ENCODE data around the gene GTSE1.

The GTSE1 gene

DNA sequence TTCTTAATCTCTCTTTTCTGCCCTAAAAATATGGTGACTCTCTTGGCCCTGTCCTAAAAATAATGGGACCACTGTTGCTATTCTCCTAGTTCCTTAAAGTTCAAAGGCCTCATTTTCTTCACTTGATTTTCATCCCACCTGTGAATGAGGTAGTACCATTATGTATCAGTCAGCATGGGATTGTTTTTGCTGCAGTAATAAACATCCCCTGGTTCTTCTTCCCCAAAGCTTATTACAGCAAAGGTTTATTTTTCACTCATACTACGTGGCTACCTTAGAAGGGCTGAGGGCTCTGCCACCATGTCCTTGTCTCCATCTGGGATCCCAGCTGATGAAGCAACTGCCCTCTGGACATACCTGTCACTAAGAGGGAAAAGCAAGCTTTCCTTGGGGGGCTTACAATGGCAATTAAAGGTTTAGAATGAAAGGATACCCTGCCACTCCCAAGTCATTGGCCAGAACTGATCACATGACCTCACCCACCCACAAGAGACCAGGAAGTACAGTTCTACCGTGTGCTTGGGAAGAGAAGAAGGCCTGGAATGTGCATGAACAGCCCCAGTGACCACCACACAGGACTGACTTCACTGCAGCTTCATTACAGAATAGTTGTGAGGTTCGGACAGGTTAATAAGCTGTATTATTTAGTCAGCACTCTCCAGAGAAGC is 21.1 kb upstream of the GTSE1 start:
- no peak for DNase-seq

DNA sequence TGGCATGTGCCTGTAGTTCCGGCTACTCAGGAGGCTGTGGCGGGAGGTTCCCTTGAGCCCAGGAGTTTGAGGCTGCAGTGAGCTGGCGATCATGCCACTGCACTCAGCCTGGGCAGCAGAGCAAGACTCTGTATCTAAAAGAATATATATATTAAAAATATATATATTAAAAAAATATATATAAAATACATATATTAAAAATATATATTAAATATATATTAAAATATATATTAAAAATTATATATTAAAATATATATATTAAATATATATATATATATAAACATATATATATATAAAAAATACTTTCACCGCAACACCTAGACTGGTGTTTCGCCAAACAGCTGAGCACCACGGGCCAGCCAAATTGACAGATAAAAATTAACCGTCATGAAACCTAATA is 20.1 kb upstream of the GTSE1 start:
- no peak for DNase-seq

DNA sequence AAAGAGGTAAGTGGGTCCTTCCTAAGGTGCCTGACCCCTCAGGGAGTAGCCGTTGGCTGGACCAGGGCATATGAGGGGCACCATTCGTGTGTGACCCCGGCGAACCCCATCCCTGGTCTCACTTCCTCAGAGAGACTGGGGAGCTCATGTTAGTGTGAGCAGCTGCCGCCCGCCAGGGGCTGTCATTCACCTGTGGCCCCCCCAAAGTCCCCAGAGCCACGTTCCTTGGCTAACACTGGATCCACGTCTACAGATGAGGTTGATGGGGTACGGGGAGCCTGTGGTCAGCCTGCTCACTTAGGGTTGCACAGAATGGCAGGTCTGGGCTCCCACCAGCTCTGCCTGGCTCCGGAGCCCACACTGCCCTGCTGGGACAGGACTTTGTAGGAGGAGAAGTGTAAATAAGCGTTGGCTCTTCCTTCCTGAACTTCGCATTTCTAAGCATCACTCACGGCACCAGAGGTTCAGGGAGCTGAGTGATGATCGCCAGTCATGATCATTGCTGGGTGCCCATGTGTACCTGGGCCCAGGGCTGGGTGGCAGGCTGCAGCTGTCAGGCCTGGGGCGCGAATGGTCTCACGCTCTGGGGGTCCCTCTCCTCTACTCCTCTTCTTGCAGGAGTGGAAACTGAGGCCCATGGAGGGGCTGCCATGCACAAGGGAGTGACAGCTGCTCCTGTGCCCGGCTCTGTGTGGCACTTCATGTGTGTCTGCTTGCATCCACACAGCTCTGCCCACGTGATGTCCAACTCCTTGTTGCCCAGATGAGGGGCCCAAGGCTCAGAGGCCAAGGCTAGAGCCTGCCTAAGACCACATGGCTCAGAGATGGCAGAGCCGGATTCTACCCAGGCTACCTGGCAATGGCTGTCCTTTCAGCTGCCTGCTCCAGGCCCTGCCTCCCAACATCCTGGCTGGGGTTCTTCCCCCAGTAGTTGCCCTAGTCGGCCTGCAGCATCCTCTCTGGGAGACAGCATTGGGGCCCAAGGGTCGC is 17.7 kb upstream of the GTSE1 start:
- no peak for DNase-seq

DNA sequence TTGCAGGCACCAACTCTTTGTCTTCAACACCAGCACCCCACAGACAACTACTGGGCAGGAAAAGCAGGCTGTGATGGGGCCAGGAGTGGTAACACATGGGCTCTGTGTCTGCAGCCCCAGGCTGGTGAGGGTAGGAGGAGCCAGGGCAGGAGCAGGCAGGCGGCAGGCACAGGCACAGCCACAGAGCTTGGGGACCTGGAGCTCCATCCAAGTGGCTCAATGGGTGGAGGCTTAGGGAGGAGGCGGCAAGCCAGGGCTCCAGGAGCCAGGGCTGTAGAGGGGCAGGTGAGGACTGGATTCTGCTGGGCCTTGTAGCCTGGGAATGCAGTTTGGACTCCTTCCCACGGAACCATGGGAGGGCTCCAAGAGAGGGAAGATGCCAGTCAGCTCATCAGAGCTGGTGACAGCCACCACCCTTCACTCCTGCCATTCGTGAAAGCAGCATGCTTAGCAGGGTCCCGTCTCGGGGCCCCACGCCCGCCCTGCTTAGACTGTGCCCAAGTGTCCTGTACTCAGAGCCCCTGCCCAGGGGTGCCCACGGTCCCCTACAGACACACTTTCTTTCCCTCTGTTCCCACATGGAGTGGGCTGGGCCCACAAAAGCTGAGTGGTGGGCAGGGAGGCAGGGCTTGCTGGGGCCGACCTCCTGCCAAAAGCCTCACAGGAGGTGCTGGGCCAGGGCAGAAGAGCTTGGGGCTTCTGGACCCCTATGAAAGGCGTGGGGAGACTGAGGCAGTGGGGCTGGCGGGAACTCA is 16.4 kb upstream of the GTSE1 start:
- no peak for DNase-seq

DNA sequence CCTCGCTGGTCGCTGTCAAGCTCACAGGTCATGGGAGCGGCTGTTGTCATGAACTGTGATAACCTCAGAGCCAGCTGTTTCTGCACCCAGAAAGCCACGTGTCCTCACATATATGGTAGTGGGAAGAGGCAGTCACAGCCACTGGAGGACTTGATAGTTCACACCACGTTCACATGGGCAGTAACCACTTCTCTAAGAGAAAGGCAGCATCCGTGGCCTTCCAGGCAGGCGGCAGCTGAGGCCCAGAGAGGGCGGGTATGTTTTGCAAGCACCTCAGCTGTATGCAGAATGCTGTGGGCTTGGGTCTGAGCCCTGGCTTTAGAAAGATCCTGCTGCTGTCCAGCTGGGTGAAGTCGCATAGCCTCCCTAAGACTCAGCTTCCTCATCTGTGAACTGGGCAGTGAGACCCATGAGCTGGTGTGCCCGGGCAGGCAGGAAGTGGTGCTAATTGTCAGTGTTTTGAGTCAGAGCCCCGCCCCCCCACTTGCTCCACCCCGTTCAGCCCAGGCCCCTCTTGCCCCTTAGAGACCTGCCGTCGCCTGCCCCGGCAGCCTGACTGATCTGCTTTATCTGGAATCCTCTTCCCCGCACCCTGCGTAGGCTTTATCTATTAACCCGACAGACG is 15.6 kb upstream of the GTSE1 start:
- DNase-seq, result no peak

DNA sequence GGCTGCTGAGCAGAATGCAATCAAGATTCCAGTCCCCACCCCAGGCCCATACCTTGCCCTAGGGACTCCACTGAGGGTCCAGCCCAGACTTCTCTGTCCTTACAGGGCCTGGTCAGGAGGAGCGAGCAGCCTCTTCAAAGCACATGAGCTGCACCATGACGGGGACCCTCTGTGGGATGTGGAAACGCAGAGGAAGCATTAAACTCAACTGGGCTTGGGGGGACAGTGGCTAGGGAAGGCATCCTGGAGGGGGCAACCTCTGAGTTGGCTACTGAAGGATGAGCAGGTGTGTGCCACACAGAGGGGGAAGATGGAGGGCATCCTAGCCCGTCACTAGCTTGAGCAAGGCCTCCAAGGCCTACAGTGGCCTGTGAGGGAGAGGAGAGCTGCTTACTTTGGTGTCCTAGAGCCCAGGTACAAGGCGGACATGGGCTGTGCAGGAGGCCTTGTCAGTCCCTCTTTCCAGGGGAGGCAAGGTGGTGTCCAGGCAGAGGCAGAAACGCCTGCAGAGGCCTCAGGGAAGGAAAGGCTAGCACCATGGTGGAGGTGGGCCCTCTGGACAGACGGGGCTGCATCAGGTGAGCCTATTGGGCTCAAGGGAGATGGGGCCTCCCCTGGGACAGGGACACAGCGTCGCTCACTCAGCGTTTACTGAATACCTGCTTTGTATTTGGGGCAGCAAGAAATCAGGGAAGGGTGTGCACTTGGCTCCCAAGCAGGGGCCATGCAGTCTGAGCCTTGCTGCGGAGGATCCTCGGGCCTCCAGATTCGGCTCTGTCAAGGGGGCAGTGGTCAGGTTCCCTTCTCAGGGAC is 14.6 kb upstream of the GTSE1 start:
- no peak for DNase-seq

DNA sequence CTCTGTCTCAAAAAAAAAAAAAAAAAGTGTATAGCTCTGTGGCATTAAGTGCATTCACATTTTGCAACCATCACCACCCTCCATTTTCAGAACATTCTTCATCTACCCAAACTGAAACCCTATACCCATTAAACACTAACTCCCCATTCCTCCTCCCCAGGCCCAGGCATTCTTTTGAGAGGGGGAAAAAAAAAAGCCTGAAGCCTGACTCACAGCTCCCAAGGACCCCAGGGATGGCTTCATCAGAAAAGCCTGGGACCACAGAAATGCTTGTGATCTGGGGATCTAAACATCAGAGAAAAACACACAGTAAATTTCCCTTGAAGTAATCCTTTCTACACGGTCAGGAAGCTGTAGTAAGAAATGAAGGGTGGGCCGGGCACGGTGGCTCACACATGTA is 10.7 kb upstream of the GTSE1 start:
- no peak for DNase-seq

DNA sequence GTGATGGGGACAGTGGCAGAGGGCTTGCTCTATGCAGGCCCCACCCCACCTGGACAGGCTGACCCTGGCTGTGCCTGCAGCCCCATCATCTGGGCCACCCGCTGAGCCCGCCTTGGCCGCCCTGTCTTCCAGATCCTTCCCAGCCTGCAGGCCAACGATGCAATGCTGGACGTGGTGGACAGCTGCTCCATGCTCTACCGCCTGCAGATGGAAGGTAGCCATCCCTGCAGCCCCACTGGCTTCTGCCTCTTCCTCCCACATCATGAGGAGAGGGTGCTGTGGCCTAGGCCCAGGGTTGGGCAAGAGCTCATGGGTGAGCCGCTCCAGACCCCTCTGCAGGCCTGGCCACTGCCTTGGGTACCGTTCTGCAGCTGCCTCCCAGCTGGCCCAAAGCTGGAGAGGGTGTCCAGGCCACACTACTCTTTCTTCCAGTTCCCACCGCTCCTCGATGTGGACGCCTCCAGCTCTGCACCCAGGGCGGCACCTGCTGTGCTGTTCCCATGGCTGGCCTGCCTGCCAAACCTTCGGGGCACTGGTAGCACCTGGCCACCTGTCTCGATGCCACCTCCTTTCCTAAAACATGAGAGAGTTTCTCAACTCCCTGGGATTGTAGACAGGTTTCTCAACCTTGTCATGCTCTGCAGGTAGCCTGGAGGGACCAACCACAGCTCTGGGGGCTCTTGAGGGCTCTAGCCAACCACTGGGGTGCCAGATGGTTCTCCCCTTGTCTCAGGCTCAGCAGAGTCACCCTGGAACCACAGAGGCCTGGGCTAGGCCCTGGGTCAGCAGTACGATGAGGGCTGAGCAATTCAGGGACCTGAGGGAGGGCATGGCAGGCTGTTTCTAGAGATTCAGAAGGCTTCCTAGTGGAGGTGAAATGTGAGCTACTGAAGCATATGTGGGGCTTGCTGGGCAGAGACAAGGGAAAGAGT is 9.5 kb upstream of the GTSE1 start:
- no peak for DNase-seq

DNA sequence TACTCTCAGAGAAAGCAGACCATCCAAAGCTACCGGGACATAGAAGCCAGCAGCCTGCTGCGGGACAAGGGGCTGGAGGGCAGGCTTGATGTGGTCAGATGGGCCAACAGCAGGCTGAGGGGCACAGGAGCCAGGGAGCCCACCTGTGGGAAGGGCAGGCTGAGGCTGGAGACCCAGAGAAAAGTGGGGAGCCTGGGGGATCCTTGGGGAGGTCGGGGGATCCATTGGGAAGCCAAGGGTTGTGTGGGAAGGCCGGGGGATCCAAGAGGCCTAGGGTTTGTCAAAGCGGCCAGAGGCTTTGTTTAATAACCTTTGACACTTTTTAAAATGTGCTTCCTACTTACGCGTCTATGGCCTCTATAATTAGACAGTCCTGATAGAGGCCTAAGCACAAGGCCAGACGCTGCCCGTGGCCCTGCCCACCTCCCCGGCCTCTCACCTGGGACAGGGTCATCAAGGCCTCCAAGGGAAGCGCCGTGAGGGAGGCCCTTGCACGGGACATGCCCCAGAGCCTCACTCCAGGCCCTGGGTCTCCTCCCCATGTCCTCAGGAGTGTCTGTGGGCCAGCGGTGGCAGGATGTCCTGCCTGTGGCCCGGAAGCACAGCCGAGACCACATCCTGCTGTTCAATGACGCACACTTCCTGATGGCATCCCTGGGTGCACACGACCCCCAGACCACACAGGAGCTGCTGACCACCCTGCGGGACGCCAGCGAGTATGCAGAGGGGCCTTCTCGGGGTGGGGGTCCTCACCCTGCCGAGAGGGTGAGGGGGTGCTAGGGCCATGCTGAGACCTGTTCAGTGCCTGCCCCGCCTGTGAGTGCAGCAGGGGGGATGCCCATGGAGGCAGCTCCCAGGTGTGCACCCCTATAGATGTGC is 8.6 kb upstream of the GTSE1 start:
- peak; percentile 47 for DNase-seq

DNA sequence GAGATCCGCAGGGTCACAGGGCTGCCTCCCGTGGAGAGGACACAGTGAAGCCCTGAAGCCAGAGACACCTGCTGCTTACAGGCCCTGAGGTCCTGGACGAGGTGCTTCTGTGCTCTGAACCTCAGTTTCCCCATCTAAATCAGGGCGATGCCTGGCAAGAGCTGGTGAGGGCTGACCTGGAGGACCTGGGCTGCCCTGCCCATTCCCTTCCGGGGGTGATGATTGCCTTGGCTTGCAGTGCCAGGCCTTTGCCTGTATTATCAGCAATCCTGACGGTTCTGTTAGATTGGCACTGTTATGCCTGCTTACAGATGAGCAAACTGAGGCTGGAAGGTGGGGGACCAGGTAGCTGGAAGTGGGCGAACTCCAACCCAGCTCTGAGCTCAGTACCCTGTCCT is 7.8 kb upstream of the GTSE1 start:
- no peak for DNase-seq

DNA sequence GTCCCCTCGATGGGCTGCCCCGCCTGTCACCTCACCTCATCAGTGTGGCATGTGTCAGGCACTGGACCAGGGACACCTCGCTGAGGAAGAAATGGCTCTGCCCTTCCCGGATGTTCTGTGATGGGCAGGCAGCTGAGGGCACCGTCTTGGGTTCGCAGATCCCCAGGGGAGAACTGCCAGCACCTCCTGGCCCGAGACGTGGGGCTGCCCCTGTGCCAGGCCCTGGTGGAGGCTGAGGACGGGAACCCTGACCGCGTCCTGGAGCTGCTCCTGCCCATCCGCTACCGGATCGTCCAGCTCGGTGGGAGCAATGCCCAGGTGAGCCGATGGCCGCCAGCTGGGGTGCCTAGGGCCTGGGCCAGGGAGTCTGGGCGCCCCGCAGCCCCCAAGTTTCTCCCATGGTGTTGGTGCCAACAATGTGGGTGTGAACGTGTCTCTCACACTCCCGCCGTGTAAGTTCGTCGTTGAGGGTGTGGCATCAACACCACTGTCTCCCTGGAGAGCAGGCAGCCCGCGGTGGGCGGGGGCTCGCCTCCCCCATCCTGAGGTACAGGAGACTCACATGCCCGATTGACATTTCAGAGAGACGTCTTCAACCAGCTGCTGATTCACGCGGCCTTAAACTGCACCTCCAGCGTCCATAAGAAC is 7.3 kb upstream of the GTSE1 start:
- DNase-seq, result no peak

DNA sequence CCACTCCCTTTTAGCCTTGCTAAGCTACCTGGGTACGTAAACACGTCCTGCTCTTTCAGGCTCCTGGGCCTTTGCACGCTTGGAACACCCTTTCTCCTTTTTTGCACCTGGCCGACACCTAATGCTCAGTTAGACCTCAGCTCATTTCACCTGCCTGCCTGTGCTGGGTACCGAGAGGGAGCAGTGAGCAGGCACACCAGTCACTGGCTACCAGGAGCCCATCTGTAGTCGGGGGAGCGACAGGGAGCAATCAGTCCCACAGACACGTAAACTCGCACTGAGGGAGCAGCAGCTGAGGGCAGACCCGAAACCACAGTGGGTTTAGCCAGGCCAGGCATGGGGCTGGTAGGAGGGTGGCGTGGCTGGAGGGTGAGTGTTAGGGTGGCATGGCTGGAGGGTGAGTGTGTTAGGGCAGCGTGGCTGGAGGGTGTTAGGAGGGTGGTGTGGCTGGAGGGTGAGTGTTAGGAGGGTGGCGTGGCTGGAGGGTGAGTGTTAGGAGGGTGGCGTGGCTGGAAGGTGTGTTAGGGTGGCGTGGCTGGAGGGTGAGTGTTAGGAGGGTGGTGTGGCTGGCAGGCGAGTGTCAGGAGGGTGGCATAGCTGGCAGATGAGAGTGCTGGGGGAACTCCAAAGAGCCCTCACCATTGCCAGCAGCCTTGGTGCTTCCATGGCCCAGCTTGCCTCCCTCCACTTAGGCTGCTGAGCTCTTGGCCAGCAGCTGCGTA is 6.4 kb upstream of the GTSE1 start:
- DNase-seq, result no peak

DNA sequence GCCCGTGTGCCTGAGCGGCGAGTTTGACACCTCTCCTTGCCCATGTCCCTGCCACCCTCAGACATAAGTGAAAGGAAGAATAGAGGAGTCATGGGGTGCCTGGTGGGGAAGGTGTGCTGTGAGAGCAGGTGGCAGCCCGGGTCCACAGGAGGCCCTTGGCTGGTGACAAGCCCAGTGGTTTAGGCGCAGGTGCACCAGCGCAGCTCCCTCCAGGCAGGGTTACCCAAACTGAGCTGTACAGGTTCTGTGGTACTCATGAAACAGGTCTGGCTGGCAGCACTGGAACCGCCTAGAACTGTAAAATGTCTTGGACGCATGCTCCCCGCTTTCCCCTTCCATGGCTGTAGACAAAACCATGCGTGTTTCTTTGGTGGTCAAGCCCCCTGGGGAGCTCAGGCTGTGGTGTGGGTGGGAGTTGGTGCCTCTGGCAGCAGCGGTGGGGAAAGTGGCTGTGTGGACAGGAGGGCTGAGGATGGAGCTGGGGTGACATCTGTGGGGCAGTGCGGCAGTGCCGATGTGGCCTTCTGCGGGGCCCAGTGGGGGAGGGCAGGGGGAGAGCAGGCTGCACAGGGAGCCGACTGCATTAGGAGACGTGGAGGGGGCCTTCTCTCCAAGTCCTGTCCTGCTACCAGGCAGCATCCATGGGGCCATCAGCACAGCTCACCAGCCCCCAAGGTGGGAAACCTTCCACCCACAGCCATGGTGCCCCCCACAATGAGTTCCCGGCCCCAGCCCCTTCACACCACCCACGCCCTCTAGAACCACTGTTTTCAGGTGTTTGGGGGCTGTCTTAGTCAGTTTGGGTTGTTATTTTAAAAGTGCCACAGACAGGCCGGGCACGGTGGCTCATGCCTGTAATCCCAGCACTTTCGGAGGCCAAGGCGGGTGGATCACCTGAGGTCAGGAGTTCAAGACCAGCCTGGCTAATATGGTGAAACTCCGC is 5.6 kb upstream of the GTSE1 start:
- DNase-seq, result no peak

DNA sequence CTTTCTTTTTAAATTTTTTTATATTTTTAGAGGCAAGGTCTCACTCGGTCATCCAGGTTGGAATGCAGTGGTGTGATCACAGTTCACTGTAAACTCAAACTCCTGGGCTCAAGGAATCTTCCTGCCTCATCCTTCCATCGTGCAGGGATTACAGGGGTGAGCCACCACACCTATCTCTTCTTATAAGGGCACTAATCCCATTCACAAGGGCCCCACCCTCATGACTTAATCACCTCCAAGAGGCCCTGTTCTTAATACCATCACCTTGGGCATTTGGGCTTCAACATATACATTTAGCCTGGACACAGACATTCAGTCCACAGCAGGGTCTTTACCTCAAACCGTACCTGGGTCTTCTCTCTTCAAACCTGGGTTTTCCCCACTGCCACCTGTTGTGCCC is 4.5 kb upstream of the GTSE1 start:
- no peak for DNase-seq

DNA sequence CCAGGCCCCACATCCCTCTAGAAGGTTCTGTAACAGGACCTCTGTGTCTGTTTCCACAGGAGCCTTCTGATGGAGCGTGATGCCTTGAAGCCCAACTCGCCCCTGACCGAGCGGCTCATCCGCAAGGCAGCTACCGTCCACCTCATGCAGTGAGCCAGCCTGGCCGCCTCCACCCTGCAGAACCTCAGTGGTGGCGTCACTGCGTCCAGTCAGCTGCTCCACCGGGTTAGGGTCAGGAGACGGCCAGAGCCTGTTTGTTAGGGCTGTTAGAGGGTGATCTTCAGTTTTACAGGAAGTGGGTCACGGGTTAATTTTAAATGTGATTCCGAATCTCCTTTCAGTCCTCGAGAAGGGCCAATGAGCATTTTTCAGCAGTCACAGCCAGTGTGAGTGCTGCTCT is 3.9 kb upstream of the GTSE1 start:
- DNase-seq, result no peak

DNA sequence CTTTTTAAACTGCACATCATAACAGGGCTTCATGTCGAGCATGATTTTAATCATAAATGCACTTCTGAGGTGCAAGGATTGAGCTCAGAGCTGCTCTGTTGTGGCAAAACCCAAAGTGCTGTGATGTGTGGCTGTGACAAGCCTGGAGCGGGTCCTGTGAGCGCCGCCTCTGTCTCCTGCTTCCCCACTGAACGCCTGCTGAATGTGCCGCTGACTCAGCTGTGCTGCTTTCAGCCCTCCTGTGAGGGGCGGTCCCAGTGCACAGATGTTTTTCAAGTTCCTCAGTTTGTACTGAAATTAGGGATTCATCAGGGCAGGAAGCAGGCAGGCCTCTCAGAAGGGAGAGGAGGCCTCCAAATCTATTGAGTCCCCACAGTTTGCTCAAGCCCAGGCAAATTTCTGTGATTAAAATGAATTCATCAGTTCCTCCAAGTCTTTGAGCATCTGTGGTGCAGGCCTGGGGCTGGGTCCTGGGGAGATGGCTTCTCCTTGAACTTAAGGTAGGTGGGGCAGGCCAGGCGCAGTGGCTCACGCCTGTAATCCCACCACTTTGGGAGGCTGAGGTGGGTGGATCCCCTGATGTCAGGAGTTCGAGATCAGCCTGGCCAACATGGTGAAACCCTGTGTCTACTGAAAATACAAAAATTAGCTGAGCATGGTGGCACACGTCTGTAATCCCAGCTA is 3.0 kb upstream of the GTSE1 start:
- no peak for DNase-seq

DNA sequence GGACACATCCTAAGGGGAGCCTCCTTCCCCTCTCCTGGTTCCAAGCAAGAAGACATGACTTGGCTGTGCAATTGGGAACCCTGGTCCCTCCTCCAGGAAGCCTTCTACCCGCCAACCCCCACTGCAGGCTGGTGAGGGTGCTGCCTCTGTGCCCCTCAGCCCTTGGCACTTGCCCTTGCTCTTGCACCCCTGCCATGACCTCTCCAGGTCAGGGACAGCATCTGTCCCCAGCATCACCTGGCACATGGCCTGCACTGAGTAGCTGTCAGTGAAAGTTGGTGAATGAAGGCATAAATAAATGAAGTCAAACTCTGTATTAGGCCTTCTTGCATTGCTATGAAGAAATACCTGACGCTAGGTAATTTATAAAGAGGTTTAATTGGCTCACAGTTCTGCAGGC is 1.9 kb upstream of the GTSE1 start:
- no peak for DNase-seq

All from stimulated activated CD8-positive, alpha-beta memory T cell treated with anti-CD3 and anti-CD28 coated beads, Interleukin-4, amount 100 ng/mL, for 48 hours (primary cell).